Coronary artery (tissue), 2 donors: ENCODE results near the gene TRAF2.

ENCODE experiments used
- DNase-seq: peaks from one replicate; pipeline ENCODE4 v3.0.0-alpha.2; 2017; ENCODE audit warnings: low spot score
- H3K27ac ChIP-seq, 2 donors: fragments of 200-600 bp; sonication (generic); one replicate each; pipeline ENCODE4 v1.5.1; 2016 to 2019
- H3K4me3 ChIP-seq: fragments of 200-600 bp; sonication (generic); 2 replicates; pipeline ENCODE4 v1.5.1; 2016; ENCODE audit warnings: mild to moderate bottlenecking, moderate library complexity
- TF ChIP-seq, protein P1 (sequence below): fragments of 200-600 bp; sonication (generic); IDR thresholded peaks from one replicate; pipeline ENCODE4 v1.5.1; 2019; ENCODE audit warnings: antibody characterized with exemption

TRAF2 gene

GRCh38 chr9:136927343-136928271 lies 41.3 kb downstream of the TRAF2 start:
- H3K27ac ChIP-seq = no peak overlapping the region
- DNase-seq = no peak
- H3K4me3 ChIP-seq = no peak overlapping the region
- TF ChIP-seq, protein P1, sequence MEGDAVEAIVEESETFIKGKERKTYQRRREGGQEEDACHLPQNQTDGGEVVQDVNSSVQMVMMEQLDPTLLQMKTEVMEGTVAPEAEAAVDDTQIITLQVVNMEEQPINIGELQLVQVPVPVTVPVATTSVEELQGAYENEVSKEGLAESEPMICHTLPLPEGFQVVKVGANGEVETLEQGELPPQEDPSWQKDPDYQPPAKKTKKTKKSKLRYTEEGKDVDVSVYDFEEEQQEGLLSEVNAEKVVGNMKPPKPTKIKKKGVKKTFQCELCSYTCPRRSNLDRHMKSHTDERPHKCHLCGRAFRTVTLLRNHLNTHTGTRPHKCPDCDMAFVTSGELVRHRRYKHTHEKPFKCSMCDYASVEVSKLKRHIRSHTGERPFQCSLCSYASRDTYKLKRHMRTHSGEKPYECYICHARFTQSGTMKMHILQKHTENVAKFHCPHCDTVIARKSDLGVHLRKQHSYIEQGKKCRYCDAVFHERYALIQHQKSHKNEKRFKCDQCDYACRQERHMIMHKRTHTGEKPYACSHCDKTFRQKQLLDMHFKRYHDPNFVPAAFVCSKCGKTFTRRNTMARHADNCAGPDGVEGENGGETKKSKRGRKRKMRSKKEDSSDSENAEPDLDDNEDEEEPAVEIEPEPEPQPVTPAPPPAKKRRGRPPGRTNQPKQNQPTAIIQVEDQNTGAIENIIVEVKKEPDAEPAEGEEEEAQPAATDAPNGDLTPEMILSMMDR = no peak

- TF ChIP-seq, protein P1 = no peak
- no peak overlapping the region for H3K4me3 ChIP-seq
- no peak overlapping the region for H3K27ac ChIP-seq
- no peak for DNase-seq
These were observed 42.3 kb downstream of the TRAF2 start for GRCh38 chr9:136928591-136928990.

- TF ChIP-seq, protein P1 = no peak
- H3K27ac ChIP-seq = no peak overlapping the region
- no peak for DNase-seq
- no peak overlapping the region for H3K4me3 ChIP-seq
These were observed 43.7 kb downstream of the TRAF2 start for GRCh38 chr9:136930014-136930413.

DNA sequence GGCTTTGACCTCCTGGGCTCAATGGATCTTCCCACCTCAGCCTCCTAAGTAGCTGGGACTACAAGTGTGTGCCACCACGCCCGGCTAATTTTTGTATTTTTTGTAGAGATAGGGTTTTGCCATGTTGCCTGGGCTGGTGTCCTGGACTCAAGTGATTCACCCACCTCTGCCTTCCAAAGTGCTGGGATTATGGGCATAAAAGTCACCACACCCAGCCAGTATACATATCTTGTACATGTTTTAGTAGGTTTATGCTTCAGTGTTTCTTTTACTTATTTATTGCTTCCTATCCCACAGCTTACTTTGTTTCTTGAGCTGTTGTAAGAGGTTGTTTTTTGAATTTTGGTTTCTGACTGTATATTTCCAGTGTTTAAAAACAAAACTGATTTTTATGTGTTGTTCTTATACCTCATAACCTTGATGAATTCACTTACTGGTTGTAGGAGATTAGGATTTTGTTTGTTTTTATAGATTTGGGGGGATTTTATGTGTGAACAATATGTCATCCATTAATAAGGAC lies 45.4 kb downstream of the TRAF2 start:
- no peak overlapping the region for H3K27ac ChIP-seq

DNA sequence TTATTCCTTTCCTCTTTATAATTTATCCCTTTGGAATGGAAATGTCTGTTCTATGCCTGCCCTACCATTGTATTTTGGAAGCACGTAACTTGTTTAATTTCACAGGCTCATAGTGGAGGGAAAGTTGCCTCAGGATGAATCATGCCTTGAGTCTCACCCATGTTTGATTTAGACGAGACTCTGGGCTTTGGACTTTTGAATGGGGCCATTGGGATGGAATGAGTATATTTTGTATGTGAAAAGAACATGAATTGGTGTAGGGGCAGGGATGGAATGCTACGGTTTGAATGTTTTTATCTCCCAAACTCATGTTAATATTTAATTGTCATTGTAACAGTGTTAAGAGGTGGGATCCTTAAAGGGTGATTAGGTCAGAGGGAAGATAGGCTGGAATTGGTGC lies 48.0 kb downstream of the TRAF2 start:
- DNase-seq = no peak
- Histone ChIP-seq H3K4me3 (no peak overlapping the region), H3K27ac (no peak overlapping the region)
- TF ChIP-seq, protein P1 = no peak

More for the DNA sequence above, 45.4 kb downstream of the TRAF2 start:
- TF ChIP-seq, protein P1 = no peak
- no peak overlapping the region for H3K4me3 ChIP-seq
- DNase-seq = no peak

DNA sequence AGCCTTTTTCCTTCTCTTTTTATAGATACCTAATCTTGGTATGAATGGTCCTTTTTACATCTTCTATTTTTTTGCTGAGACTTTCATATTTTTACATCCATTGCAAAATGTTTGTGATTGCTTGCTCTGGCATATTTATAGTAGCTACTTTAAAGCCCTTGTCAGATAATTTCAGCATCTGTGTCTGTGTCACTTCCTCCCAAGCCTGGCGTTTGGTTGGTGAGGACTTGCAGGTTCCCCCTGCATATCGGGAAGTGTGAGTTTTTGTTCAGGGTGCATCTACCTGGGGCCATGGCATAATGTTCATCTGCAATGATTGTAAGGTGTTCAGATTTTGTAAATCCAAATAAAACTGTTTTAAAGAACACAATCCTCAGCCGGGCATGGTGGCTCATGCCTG lies 49.3 kb downstream of the TRAF2 start:
- TF ChIP-seq, protein P1 = no peak
- Histone ChIP-seq H3K4me3 (no peak overlapping the region), H3K27ac (no peak overlapping the region)
- no peak for DNase-seq
